Tibial nerve (tissue), 4 donors: ENCODE data around the gene KCNA2. TPM values are rescaled to one million over a fixed set of nuclear protein-coding genes. Genes with fewer than 3 reads are reported as not detected.
A peak's percentile ranks its signal among the peaks of the same experiment; 100 is the strongest.

Experiments
- DNase-seq, 2 donors: peaks; one replicate each; pipeline ENCODE4 v3.0.0-alpha.2; 2019; ENCODE audit warnings: low spot score in 2 of 2
- H3K27ac ChIP-seq, 4 donors: fragments of 200-600 bp; sonication (generic) in 3 of 4; one replicate each; pipeline ENCODE4 v1.5.1; 2017 to 2019; ENCODE audit warnings: mild to moderate bottlenecking in 1 of 4
- H3K27me3 ChIP-seq, 2 donors: fragments of 200-600 bp; sonication (generic) in 1 of 2; one replicate each; pipeline versions ENCODE4 v1.5.1 to v1.6.0; 2017 to 2019
- H3K36me3 ChIP-seq, 3 donors: fragments of 200-600 bp; sonication (generic); one replicate each; pipeline ENCODE4 v1.5.1; 2018 to 2019
- H3K4me1 ChIP-seq, 4 donors: fragments of 200-600 bp; sonication (generic) in 3 of 4; one replicate each; pipeline ENCODE4 v1.5.1; 2017 to 2019
- H3K4me3 ChIP-seq, 4 donors: fragments of 200-600 bp; sonication (generic) in 3 of 4; one replicate each; pipeline ENCODE4 v1.5.1; 2017 to 2019; ENCODE audit warnings: mild to moderate bottlenecking in 1 of 4, moderate library complexity in 1 of 4
- H3K9me3 ChIP-seq, 4 donors: fragments of 200-600 bp; sonication (generic) in 3 of 4; one replicate each; pipeline ENCODE4 v1.5.1; 2017 to 2019
- CTCF ChIP-seq, 5 experiments: fragments of 200-600 bp in 3 of 5; fragments of 450-650 bp in 2 of 5; sonication (generic) in 3 of 5; IDR thresholded peaks; one replicate each; pipeline ENCODE4 v1.5.1; 2016 to 2019; ENCODE audit warnings: antibody characterized with exemption in 5 of 5, mild to moderate bottlenecking in 3 of 5, moderate library complexity in 2 of 5
- EP300 ChIP-seq, 2 donors: sonication (generic); formaldehyde crosslinking; IDR thresholded peaks; one replicate each; pipeline ENCODE4 v1.6.1; 2017; ENCODE audit warnings: antibody characterized with exemption in 2 of 2, mild to moderate bottlenecking in 1 of 2
- POLR2A ChIP-seq, 2 donors: fragments of 450-650 bp; IDR thresholded peaks; one replicate each; pipeline ENCODE4 v1.6.1; 2017; ENCODE audit warnings: antibody characterized with exemption in 2 of 2, mild to moderate bottlenecking in 2 of 2, moderate library complexity in 2 of 2
- WGBS, 2 donors: methylation state at CpG; one replicate each; pipeline ENCODE4 v1.1.5; 2018; 5-methylcytosine and 5-hydroxymethylcytosine counted together
- total RNA-seq, 4 donors: library from RNA; depleted of rRNA; stranded (reverse); fragments of >200 nt; gene quantifications; one replicate each; pipeline ENCODE4 v1.1.0, GENCODE V29; 2016

KCNA2 gene
- total RNA-seq, 4 donors from 2014 or later, result 10.2 to 22.0 (median 16.5) TPM

- H3K4me1 ChIP-seq, result peaks cover 0 to 24% (median 7%) of the 10 kb centered on the region in 4 donors
- TF ChIP-seq EP300 (IDR thresholded peaks at IDR 0.05), result no peak
- TF ChIP-seq CTCF (IDR thresholded peaks at IDR 0.05), result no peak
- no peak for TF ChIP-seq POLR2A (IDR thresholded peaks at IDR 0.05)
- H3K27ac ChIP-seq, result peak overlapping the region in 1 of 4 donors; percentile 38
- WGBS, 2 donors, result 88 to 89% methylated on average over 1 of the region's 1 CpG
- H3K27me3 ChIP-seq, result no peaks in the 10 kb centered on the region
- no peak for DNase-seq
- no peaks in the 10 kb centered on the region for H3K36me3 ChIP-seq
- no peaks in the 10 kb centered on the region for H3K9me3 ChIP-seq
- H3K4me3 ChIP-seq, result no peak overlapping the region
Observed at GRCh38 chr1:110634086-110634454, 27.9 kb upstream of the KCNA2 start.

GRCh38 chr1:110633646-110634030 is 27.5 kb upstream of the KCNA2 start:
- Histone ChIP-seq H3K9me3 (no peaks in the 10 kb centered on the region), H3K27me3 (no peaks in the 10 kb centered on the region), H3K36me3 (no peaks in the 10 kb centered on the region), H3K4me3 (no peak overlapping the region), H3K4me1 (peaks cover 0 to 24% (median 7%) of the 10 kb centered on the region in 4 donors), H3K27ac (no peak overlapping the region)
- no peak for TF ChIP-seq CTCF (IDR thresholded peaks at IDR 0.05)
- TF ChIP-seq EP300 (IDR thresholded peaks at IDR 0.05), result no peak
- no peak for TF ChIP-seq POLR2A (IDR thresholded peaks at IDR 0.05)
- DNase-seq, result no peak
- WGBS, 2 donors, result 52 to 76% methylated on average over 2 of the region's 2 CpGs

GRCh38 chr1:110631836-110632620 is 25.9 kb upstream of the KCNA2 start:
- WGBS, 2 donors, result 72 to 74% methylated on average over 6 of the region's 6 CpGs
- Histone ChIP-seq H3K9me3 (no peaks in the 10 kb centered on the region), H3K4me3 (no peak overlapping the region), H3K27me3 (no peaks in the 10 kb centered on the region), H3K36me3 (no peaks in the 10 kb centered on the region), H3K4me1 (peaks cover 0 to 24% (median 7%) of the 10 kb centered on the region in 4 donors), H3K27ac (peak overlapping the region in 1 of 4 donors; percentile 40)
- TF ChIP-seq POLR2A (IDR thresholded peaks at IDR 0.05) (no peak), EP300 (IDR thresholded peaks at IDR 0.05) (no peak), CTCF (IDR thresholded peaks at IDR 0.05) (no peak)
- no peak for DNase-seq

- H3K4me1 ChIP-seq, result peaks cover 0 to 24% (median 7%) of the 10 kb centered on the region in 4 donors
- no peaks in the 10 kb centered on the region for H3K36me3 ChIP-seq
- peak in 1 of 2 donors; percentile 52 for DNase-seq
- 40% methylated on average over 13 of the region's 13 CpGs for WGBS, 2 donors
- no peaks in the 10 kb centered on the region for H3K9me3 ChIP-seq
- H3K4me3 ChIP-seq, result no peak overlapping the region
- no peaks in the 10 kb centered on the region for H3K27me3 ChIP-seq
- H3K27ac ChIP-seq, result no peak overlapping the region
- TF ChIP-seq CTCF (IDR thresholded peaks at IDR 0.05), result peak; percentile 64 to 78 (median 76)
- no peak for TF ChIP-seq EP300 (IDR thresholded peaks at IDR 0.05)
- TF ChIP-seq POLR2A (IDR thresholded peaks at IDR 0.05), result no peak
Observed at GRCh38 chr1:110630839-110631663, 24.9 kb upstream of the KCNA2 start.
